Measurements from ENCODE around the gene KRTAP4-8.

GRCh38 chr17:41048441-41048840 lies 49.5 kb downstream of the KRTAP4-8 start:
- TF ChIP-seq EP300 (IDR thresholded peaks at IDR 0.05) (no peak), POLR2A (IDR thresholded peaks at IDR 0.05) (no peak)
